GM12878 (cell line): ENCODE measurements around the gene SRSF11. TPM values are rescaled to one million over a fixed set of nuclear protein-coding genes. Genes with fewer than 3 reads are reported as not detected.

ENCODE experiments used
- ATAC-seq: fragments of 200-7000 bp; cut with Tn5 transposase; 3 replicates; pipeline ENCODE4 v1.9.1; 2020; ENCODE audit warnings: mild to moderate bottlenecking, moderate library complexity
- BruUV-seq: library from RNA; stranded (reverse); fragments of 400-500 nt; replicated peaks from 2 replicates; lab custom pipeline; 2021; lab: Mats Ljungman, UMichigan
- CTCF ChIA-PET: fragments of 300-600 bp; sonication (Branson Sonifier 250); formaldehyde crosslinking; extraction: SDS; loops from one replicate; lab custom pipeline; 2021; ENCODE audit warnings: inconsistent platforms; lab: Yijun Ruan, JAX
- POLR2A ChIA-PET: fragments of 350-600 bp; formaldehyde crosslinking; extraction: SDS; loops from one replicate; lab custom pipeline; 2021; ENCODE audit warnings: inconsistent platforms; lab: Charles Lee
- RAD21 ChIA-PET: fragments of 300-600 bp; sonication (Branson Sonifier 250); formaldehyde crosslinking; loops from one replicate; lab custom pipeline; 2023; ENCODE audit warnings: antibody characterized with exemption; ENCODE audit not compliant: unreplicated experiment; lab: Charles Lee
- SMC1A ChIA-PET: fragments of 300-600 bp; sonication (Branson Sonifier 250); formaldehyde crosslinking; loops from one replicate; lab custom pipeline; 2023; ENCODE audit not compliant: unreplicated experiment, uncharacterized antibody; lab: Charles Lee
- DNase-seq: peaks from one replicate; pipeline ENCODE4 v3.0.0-alpha.2; 2011; ENCODE audit warnings: low read depth, low spot score
- FAIRE-seq: peaks from 3 replicates; lab custom pipeline; 2011; peaks lifted over from hg19 to GRCh38; lab: Jason Lieb, UNC
- H2AFZ ChIP-seq: 2 replicates; pipeline ENCODE4 v1.6.0; 2011; ENCODE audit warnings: low read depth, low read length, control low read depth; ENCODE audit not compliant: control insufficient read depth
- H3K27ac ChIP-seq: 2 replicates; pipeline ENCODE4 v1.5.1; 2011; ENCODE audit warnings: control low read depth; ENCODE audit not compliant: control insufficient read depth, insufficient read depth
- H3K27me3 ChIP-seq, 2 experiments: replicated peaks in 1 of 2; 2 replicates each; pipeline versions ENCODE4 v1.6.0 to v1.6.1; 2011; ENCODE audit warnings: low read length in 1 of 2; ENCODE audit not compliant: control insufficient read depth in 2 of 2, insufficient read depth in 2 of 2
- H3K36me3 ChIP-seq, 2 experiments: 2 replicates each; pipeline ENCODE4 v1.5.1; 2011; ENCODE audit warnings: low read length in 1 of 2; ENCODE audit not compliant: control insufficient read depth in 2 of 2, insufficient read depth in 2 of 2
- H3K4me1 ChIP-seq: 2 replicates; pipeline ENCODE4 v1.6.1; 2011; ENCODE audit warnings: mild to moderate bottlenecking, low read length, moderate library complexity, mixed read lengths; ENCODE audit not compliant: control insufficient read depth, insufficient read depth
- H3K4me2 ChIP-seq: 2 replicates; pipeline ENCODE4 v1.6.0; 2011; ENCODE audit warnings: control low read depth; ENCODE audit not compliant: control insufficient read depth, insufficient read depth
- H3K4me3 ChIP-seq: fragments of 200-600 bp; sonication (generic); 2 replicates; pipeline ENCODE4 v1.5.1; 2016
- H3K79me2 ChIP-seq: 2 replicates; pipeline ENCODE4 v1.6.0; 2011; ENCODE audit warnings: low read length; ENCODE audit not compliant: control insufficient read depth, insufficient read depth
- H3K9ac ChIP-seq: 2 replicates; pipeline ENCODE4 v1.8.0; 2011; ENCODE audit warnings: low read length, control low read depth, mixed read lengths; ENCODE audit not compliant: control insufficient read depth, insufficient read depth
- H3K9me3 ChIP-seq: replicated peaks from 3 replicates; pipeline ENCODE4 v1.5.1; 2011; ENCODE audit warnings: mild to moderate bottlenecking, low read length; ENCODE audit not compliant: control insufficient read depth, insufficient read depth
- H4K20me1 ChIP-seq: 2 replicates; pipeline ENCODE4 v1.6.0; 2011; ENCODE audit not compliant: control insufficient read depth, insufficient read depth
- ATF7 ChIP-seq: fragments of 450-650 bp; IDR thresholded peaks from 2 replicates; pipeline ENCODE4 v1.6.1; 2016; ENCODE audit warnings: low read depth, mild to moderate bottlenecking
- MLLT1 ChIP-seq: fragments of 450-650 bp; IDR thresholded peaks from 2 replicates; pipeline ENCODE4 v1.6.1; 2016; ENCODE audit warnings: mild to moderate bottlenecking
- MTA2 ChIP-seq: fragments of 450-650 bp; IDR thresholded peaks from 2 replicates; pipeline ENCODE4 v1.6.1; 2016; ENCODE audit warnings: low read depth, mild to moderate bottlenecking, moderate library complexity
- PML ChIP-seq: IDR thresholded peaks from 2 replicates; pipeline ENCODE4 v1.6.1; 2012; ENCODE audit warnings: low read length, inconsistent platforms
- RELB ChIP-seq: fragments of 450-650 bp; IDR thresholded peaks from 2 replicates; pipeline ENCODE4 v1.6.1; 2017; ENCODE audit warnings: low read depth, mild to moderate bottlenecking, moderate library complexity
- WGBS: methylation state at CpG from one replicate; pipeline ENCODE4 v1.1.6; 2016; ENCODE audit warnings: low lambda C conversion rate; ENCODE audit not compliant: insufficient replicate concordance, insufficient coverage; ENCODE audit errors: missing lambda C conversion rate; 5-methylcytosine and 5-hydroxymethylcytosine counted together
- in situ Hi-C: fragments of 300-500 bp; cut with MboI; formaldehyde crosslinking; loops from 9 replicates; pipeline ENCODE4 v1.14.3; 2018; ENCODE audit warnings: mixed read lengths
- intact Hi-C: fragments of 100-400 bp; cut with micrococcal nuclease; formaldehyde crosslinking; loops from one replicate; pipeline ENCODE4 v1.14.2; 2022; ENCODE audit not compliant: unreplicated experiment
- polyA plus RNA-seq, 11 experiments: library from polyadenylated mRNA; depleted of rRNA in 4 of 11; unstranded in 6 of 11; stranded (reverse) in 5 of 11; fragments of >200 nt; fragmentation: Nextera tagmentation in 4 of 11; fragmentation: Illumina TruSeq in 1 of 11; extraction: Ambion mirVana in 4 of 11; extraction: Trizol in 1 of 11; gene quantifications; 1 replicate in 1 of 11; 2 replicates in 10 of 11; pipeline versions ENCODE4 v1.2.1 to v1.2.3, GENCODE V29; 2011 to 2016; ENCODE audit warnings: inconsistent platforms in 2 of 11, missing spikeins in 2 of 11, low read depth in 1 of 11
- total RNA-seq, 4 experiments: library from RNA; depleted of rRNA in 3 of 4; stranded (reverse); fragments of >200 nt in 3 of 4; fragmentation: Illumina TruSeq in 1 of 4; extraction: Trizol in 1 of 4; gene quantifications; 2 replicates each; pipeline versions ENCODE4 v1.2.1 to v1.2.3, GENCODE V29; 2013 to 2021
- TF ChIP-seq, protein P1 (sequence below): fragments of 450-650 bp; conservative IDR thresholded peaks from 2 replicates; pipeline ENCODE4 v1.6.1; 2017; ENCODE audit warnings: mild to moderate bottlenecking, moderate library complexity

SRSF11 gene
- total and polyA plus RNA-seq, 10 of the 15 experiments (the other 5 are each of a cell fraction or from before 2014, with no cell fraction given): 83.0 to 424 (median 207) TPM

DNA sequence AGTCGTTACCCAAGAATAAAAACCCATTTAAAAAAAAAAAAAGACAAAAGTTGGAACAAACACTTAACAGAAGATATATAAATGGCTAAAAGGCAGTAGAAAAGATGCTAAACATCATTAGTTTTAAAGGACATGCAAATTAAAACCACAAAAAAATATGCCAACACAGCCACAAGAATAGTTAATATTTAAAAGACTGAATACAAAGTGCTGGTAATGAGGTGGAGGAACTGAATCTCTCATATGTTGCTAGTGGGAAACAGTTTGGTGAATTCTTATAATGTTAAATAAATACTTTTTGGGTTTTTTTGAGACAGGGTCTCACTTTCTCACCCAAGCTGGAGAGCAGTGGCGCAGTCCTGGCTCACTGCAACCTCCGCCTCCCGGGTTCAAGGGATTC is 25.8 kb upstream of the SRSF11 start:
- BruUV-seq: no TSS peak
- H3K79me2 ChIP-seq: peaks cover 44% of the 10 kb centered on the region
- no peak overlapping the region for H3K27ac ChIP-seq
- no peaks in the 10 kb centered on the region for H3K36me3 ChIP-seq
- H2AFZ ChIP-seq: no peak overlapping the region
- H4K20me1 ChIP-seq: no peaks in the 10 kb centered on the region
- H3K4me3 ChIP-seq: no peak overlapping the region
- no peak overlapping the region for H3K4me2 ChIP-seq
- ChIA-PET RAD21 (interaction anchor here (1.1 kb wide), 1 partner anchor 13 kb away, joined by 3 read pairs; no protein-coding TSS in a partner anchor), CTCF (interaction anchor here (1.0 to 2.0 kb wide), 4 partner anchors 11 to 48 kb away, joined by 3 to 5 read pairs (median 4); no protein-coding TSS in a partner anchor), POLR2A (interaction anchor here (0.6 to 1.6 kb wide), 2 partner anchors 12 to 17 kb away, joined by 3 to 5 read pairs; no protein-coding TSS in a partner anchor), SMC1A (interaction anchor here (1.1 to 1.2 kb wide), 2 partner anchors 8 to 9 kb away, joined by 3 read pairs; no protein-coding TSS in a partner anchor)
- FAIRE-seq (no peak), ATAC-seq (peak; percentile 78), DNase-seq (no peak)
- no peaks in the 10 kb centered on the region for H3K27me3 ChIP-seq
- H3K4me1 ChIP-seq: no peaks in the 10 kb centered on the region
- 99% methylated on average over 4 of the region's 4 CpGs for WGBS
- in situ Hi-C loops (no loop called here), intact Hi-C loops (no loop called here)
- no peaks in the 10 kb centered on the region; the same call in 2 of the 3 replicates for H3K9me3 ChIP-seq
- H3K9ac ChIP-seq: no peak overlapping the region
- TF ChIP-seq MLLT1 (0 out of 2 replicates have a peak, but pooled peaks have one; percentile 16), MTA2 (peak; percentile 64; the same call in 1 of the 2 replicates), ATF7 (0 out of 2 replicates have a peak, but pooled peaks have one; percentile 33), PML (no peak), RELB (peak; percentile 26; the same call in 1 of the 2 replicates)
- TF ChIP-seq, protein P1, sequence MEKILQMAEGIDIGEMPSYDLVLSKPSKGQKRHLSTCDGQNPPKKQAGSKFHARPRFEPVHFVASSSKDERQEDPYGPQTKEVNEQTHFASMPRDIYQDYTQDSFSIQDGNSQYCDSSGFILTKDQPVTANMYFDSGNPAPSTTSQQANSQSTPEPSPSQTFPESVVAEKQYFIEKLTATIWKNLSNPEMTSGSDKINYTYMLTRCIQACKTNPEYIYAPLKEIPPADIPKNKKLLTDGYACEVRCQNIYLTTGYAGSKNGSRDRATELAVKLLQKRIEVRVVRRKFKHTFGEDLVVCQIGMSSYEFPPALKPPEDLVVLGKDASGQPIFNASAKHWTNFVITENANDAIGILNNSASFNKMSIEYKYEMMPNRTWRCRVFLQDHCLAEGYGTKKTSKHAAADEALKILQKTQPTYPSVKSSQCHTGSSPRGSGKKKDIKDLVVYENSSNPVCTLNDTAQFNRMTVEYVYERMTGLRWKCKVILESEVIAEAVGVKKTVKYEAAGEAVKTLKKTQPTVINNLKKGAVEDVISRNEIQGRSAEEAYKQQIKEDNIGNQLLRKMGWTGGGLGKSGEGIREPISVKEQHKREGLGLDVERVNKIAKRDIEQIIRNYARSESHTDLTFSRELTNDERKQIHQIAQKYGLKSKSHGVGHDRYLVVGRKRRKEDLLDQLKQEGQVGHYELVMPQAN: no peak
